AG04450 (cell line): ENCODE data around the gene YAP1. TPM values are rescaled to one million over a fixed set of nuclear protein-coding genes. Genes with fewer than 3 reads are reported as not detected.
"Not testable (repeated sequence)": the region's sequence is repeated elsewhere in the genome, so short reads cannot be mapped to it uniquely, and the experiment has no call there.

Experiments used
- CTCF ChIA-PET: fragments of 300-600, 350-600 bp; formaldehyde crosslinking; extraction: SDS; loops from one replicate; lab custom pipeline; 2022; ENCODE audit warnings: antibody characterized with exemption, inconsistent platforms; lab: Charles Lee
- POLR2A ChIA-PET: fragments of 350-600 bp; formaldehyde crosslinking; extraction: SDS; loops from one replicate; lab custom pipeline; 2021; ENCODE audit warnings: antibody characterized with exemption, inconsistent platforms; lab: Yijun Ruan, JAX
- DNase-seq: peaks from one replicate; pipeline ENCODE4 v3.0.0-alpha.2; 2011; ENCODE audit warnings: low read depth, low spot score
- H3K27ac ChIP-seq: one replicate; pipeline ENCODE4 v1.5.1; 2012; ENCODE audit warnings: low read depth, low read length, control low read depth
- H3K27me3 ChIP-seq: one replicate; pipeline ENCODE4 v1.6.0; 2012; ENCODE audit warnings: low read length; ENCODE audit not compliant: control insufficient read depth, insufficient read depth
- H3K4me3 ChIP-seq: 2 replicates; pipeline ENCODE4 v1.5.1; 2011; ENCODE audit warnings: mild to moderate bottlenecking, low read depth, low read length, control low read depth
- H3K9me3 ChIP-seq: 2 replicates; pipeline ENCODE4 v1.5.1; 2012; ENCODE audit warnings: low read length; ENCODE audit not compliant: control insufficient read depth, insufficient read depth
- CTCF ChIP-seq: IDR thresholded peaks from 2 replicates; pipeline ENCODE4 v1.5.1; 2011; ENCODE audit warnings: low read depth, low read length, control low read depth, inconsistent platforms
- polyA plus RNA-seq: library from polyadenylated mRNA; depleted of rRNA; stranded (reverse); fragments of >200 nt; gene quantifications from 2 replicates; pipeline ENCODE4 v1.2.3, GENCODE V29; 2011

The YAP1 gene
- polyA plus RNA-seq, 1 experiment = 117 TPM

- H3K4me3 ChIP-seq = no peak overlapping the region
- ChIA-PET POLR2A (interaction anchor here (0.6 kb wide), 1 partner anchor 17 kb away, joined by 5 read pairs; no protein-coding TSS in a partner anchor), CTCF (no interaction called here)
- no peaks in the 10 kb centered on the region for H3K27me3 ChIP-seq
- no peak for DNase-seq
- H3K9me3 ChIP-seq = no peaks in the 10 kb centered on the region; the same call in 1 of the 2 replicates
- no peak overlapping the region for H3K27ac ChIP-seq
- TF ChIP-seq CTCF = no peak
Measured at GRCh38 chr11:102196816-102197215, 86.6 kb downstream of the YAP1 start.

GRCh38 chr11:102197670-102198139 lies 87.5 kb downstream of the YAP1 start:
- POLR2A ChIA-PET = interaction anchor here (0.6 kb wide), 1 partner anchor 18 kb away, joined by 5 read pairs; no protein-coding TSS in a partner anchor
- CTCF ChIA-PET = no interaction called here
- no peak for DNase-seq
- H3K27me3 ChIP-seq = no peaks in the 10 kb centered on the region
- H3K9me3 ChIP-seq = no peaks in the 10 kb centered on the region; the same call in 1 of the 2 replicates
- no peak overlapping the region for H3K4me3 ChIP-seq
- TF ChIP-seq CTCF = no peak
- no peak overlapping the region for H3K27ac ChIP-seq

DNA sequence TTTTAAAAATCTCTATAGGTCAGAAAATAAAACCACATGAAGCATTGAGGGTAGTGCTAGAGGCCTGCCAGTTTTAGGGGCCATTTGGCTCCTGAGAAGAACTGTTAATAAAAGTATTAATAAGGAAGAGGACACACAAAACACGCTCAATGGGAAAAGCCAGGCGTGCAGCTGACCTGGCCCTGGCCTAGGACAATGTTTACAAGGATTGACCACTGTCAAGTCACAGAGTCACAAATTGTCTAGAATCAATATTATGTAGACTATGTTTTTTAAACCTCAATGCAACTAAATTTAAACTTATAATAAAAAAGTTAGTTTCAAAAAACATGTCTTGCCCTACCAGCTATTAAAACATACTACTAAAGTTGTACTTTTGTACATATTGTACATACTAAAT lies 89.4 kb downstream of the YAP1 start:
- POLR2A ChIA-PET = interaction anchor here (0.6 kb wide), 1 partner anchor 61 kb away, joined by 3 read pairs; no protein-coding TSS in a partner anchor
- H3K9me3 ChIP-seq = no peaks in the 10 kb centered on the region; the same call in 1 of the 2 replicates
- CTCF ChIA-PET = interaction anchor here (0.6 kb wide), 2 partner anchors 27 to 85 kb away, joined by 3 to 4 read pairs; no protein-coding TSS in a partner anchor
- H3K27ac ChIP-seq = no peak overlapping the region
- no peak for DNase-seq
- H3K4me3 ChIP-seq = no peak overlapping the region
- H3K27me3 ChIP-seq = no peaks in the 10 kb centered on the region
- TF ChIP-seq CTCF = no peak

GRCh38 chr11:102200325-102200724 lies 90.1 kb downstream of the YAP1 start:
- H3K27me3 ChIP-seq, DNase-seq, H3K4me3 ChIP-seq, H3K27ac ChIP-seq, H3K9me3 ChIP-seq: not testable (repeated sequence)
- ChIA-PET POLR2A (interaction anchor here (0.6 kb wide), 1 partner anchor 61 kb away, joined by 3 read pairs; no protein-coding TSS in a partner anchor), CTCF (interaction anchor here (0.6 kb wide), 3 partner anchors 28 to 731 kb away, joined by 3 to 4 read pairs (median 4); no protein-coding TSS in a partner anchor)

GRCh38 chr11:102201776-102202175 lies 91.5 kb downstream of the YAP1 start:
- TF ChIP-seq CTCF = no peak
- no peaks in the 10 kb centered on the region for H3K9me3 ChIP-seq
- POLR2A ChIA-PET = no interaction called here
- H3K27me3 ChIP-seq = no peaks in the 10 kb centered on the region
- no peak for DNase-seq
- CTCF ChIA-PET = no interaction called here
- H3K27ac ChIP-seq = no peak overlapping the region
- H3K4me3 ChIP-seq = no peak overlapping the region
